ENCODE results near the gene REXO4. TPM values are rescaled to one million over a fixed set of nuclear protein-coding genes. Genes with fewer than 3 reads are reported as not detected.
A peak's percentile ranks its signal among the peaks of the same experiment; 100 is the strongest.

Gene REXO4
- total RNA-seq, 1 donor from 2014 or later = 35.4 TPM

- H3K4me3 Mint-ChIP-seq = no peak overlapping the region
- no peaks in the 10 kb centered on the region for H3K9me3 Mint-ChIP-seq
- no peaks in the 10 kb centered on the region for H3K36me3 Mint-ChIP-seq (ENCODE audit: low read depth)
- TF ChIP-seq, protein P1, sequence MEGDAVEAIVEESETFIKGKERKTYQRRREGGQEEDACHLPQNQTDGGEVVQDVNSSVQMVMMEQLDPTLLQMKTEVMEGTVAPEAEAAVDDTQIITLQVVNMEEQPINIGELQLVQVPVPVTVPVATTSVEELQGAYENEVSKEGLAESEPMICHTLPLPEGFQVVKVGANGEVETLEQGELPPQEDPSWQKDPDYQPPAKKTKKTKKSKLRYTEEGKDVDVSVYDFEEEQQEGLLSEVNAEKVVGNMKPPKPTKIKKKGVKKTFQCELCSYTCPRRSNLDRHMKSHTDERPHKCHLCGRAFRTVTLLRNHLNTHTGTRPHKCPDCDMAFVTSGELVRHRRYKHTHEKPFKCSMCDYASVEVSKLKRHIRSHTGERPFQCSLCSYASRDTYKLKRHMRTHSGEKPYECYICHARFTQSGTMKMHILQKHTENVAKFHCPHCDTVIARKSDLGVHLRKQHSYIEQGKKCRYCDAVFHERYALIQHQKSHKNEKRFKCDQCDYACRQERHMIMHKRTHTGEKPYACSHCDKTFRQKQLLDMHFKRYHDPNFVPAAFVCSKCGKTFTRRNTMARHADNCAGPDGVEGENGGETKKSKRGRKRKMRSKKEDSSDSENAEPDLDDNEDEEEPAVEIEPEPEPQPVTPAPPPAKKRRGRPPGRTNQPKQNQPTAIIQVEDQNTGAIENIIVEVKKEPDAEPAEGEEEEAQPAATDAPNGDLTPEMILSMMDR (conservative IDR thresholded peaks at IDR 0.05) = no peak
- H3K27ac Mint-ChIP-seq (ENCODE audit: unreplicated experiment) = no peak overlapping the region
- no peak for DNase-seq (ENCODE audit: low read depth, low spot score)
- H3K4me1 Mint-ChIP-seq = no peaks in the 10 kb centered on the region
- H3K27me3 Mint-ChIP-seq (ENCODE audit: low read depth) = peaks cover 3% of the 10 kb centered on the region
Measured at GRCh38 chr9:133448487-133448972, 30.7 kb upstream of the REXO4 start.

DNA sequence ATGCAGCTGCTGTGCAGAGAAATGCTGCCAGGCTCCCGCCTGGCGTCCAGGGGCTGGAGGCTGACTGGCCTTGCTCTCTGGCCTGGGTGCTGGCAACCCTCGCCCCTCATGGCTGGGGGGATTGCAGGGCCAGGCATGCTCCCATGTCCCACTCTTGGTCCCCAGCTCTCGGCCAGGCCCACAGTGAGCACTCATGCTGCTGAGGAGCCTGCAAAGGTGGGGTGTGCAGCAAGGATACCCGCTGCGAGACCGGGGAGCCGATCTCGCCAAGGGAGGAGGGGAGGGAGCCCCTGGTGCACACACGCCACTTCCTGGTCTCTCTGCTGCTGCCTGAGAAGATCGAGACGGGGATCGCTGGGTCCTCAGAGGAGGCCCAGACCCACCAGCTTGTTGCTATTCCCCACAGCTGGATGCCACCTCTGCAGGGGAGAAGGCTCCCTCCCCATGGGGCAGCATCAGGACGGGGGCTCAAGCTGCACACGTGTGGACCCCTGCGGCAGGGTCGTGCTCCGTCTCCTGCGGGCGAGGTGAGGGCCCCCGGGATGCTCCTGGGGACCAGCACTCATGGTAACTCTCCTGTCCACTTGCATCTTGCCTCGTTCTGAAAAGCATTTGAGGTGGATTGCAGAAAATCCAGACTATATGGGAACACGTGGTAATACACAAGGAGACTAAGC lies 27.6 kb upstream of the REXO4 start:
- TF ChIP-seq, protein P1 (conservative IDR thresholded peaks at IDR 0.05) = no peak
- Mint-ChIP-seq H3K27ac (ENCODE audit: unreplicated experiment) (no peak overlapping the region), H3K9me3 (no peaks in the 10 kb centered on the region), H3K27me3 (ENCODE audit: low read depth) (peaks cover 3% of the 10 kb centered on the region), H3K4me1 (no peaks in the 10 kb centered on the region), H3K36me3 (ENCODE audit: low read depth) (no peaks in the 10 kb centered on the region), H3K4me3 (no peak overlapping the region)
- no peak for DNase-seq (ENCODE audit: low read depth, low spot score)

GRCh38 chr9:133443982-133444381 lies 26.2 kb upstream of the REXO4 start:
- DNase-seq (ENCODE audit: low read depth, low spot score) = no peak
- Mint-ChIP-seq H3K9me3 (no peaks in the 10 kb centered on the region), H3K4me1 (no peaks in the 10 kb centered on the region), H3K27me3 (ENCODE audit: low read depth) (peaks cover 3% of the 10 kb centered on the region), H3K4me3 (no peak overlapping the region), H3K27ac (ENCODE audit: unreplicated experiment) (no peak overlapping the region), H3K36me3 (ENCODE audit: low read depth) (no peaks in the 10 kb centered on the region)
- TF ChIP-seq, protein P1 (conservative IDR thresholded peaks at IDR 0.05) = no peak

GRCh38 chr9:133443248-133443647 lies 25.4 kb upstream of the REXO4 start:
- H3K4me3 Mint-ChIP-seq = no peak overlapping the region
- no peaks in the 10 kb centered on the region for H3K4me1 Mint-ChIP-seq
- no peak for DNase-seq (ENCODE audit: low read depth, low spot score)
- no peak overlapping the region for H3K27ac Mint-ChIP-seq (ENCODE audit: unreplicated experiment)
- no peaks in the 10 kb centered on the region for H3K9me3 Mint-ChIP-seq
- peaks cover 3% of the 10 kb centered on the region for H3K27me3 Mint-ChIP-seq (ENCODE audit: low read depth)
- H3K36me3 Mint-ChIP-seq (ENCODE audit: low read depth) = no peaks in the 10 kb centered on the region
- TF ChIP-seq, protein P1 (conservative IDR thresholded peaks at IDR 0.05) = no peak

DNA sequence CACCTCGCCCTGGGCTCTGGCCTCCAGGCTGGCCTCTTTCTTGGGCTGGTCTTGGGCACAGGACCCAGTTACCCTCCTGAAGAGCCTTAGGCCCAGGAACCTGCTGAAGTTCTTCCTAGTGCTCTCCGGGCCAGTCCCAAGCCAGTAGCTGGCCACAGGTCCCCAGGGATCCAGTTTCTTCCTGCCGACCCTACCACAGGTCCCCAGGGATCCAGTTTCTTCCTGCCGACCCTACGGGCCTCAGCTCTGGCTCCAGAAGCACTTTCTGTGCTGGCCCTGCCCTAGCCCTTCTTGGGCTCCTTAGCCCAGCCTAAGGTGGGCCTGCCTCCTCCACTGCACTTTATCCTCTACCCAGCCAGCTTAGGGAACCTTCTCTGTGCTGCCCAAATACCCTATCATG lies 23.8 kb upstream of the REXO4 start:
- H3K36me3 Mint-ChIP-seq (ENCODE audit: low read depth) = no peaks in the 10 kb centered on the region
- TF ChIP-seq, protein P1 (conservative IDR thresholded peaks at IDR 0.05) = no peak
- peaks cover 3% of the 10 kb centered on the region for H3K27me3 Mint-ChIP-seq (ENCODE audit: low read depth)
- H3K4me1 Mint-ChIP-seq = no peaks in the 10 kb centered on the region
- no peak overlapping the region for H3K4me3 Mint-ChIP-seq
- H3K27ac Mint-ChIP-seq (ENCODE audit: unreplicated experiment) = peak overlapping the region; percentile 62
- H3K9me3 Mint-ChIP-seq = no peaks in the 10 kb centered on the region
- no peak for DNase-seq (ENCODE audit: low read depth, low spot score)

Data from neural crest cell (in vitro differentiated cells).